ENCODE data around the gene SLC17A3. TPM values are rescaled to one million over a fixed set of nuclear protein-coding genes. Genes with fewer than 3 reads are reported as not detected.

Gene SLC17A3
- total RNA-seq, 1 donor from 2014 or later, result not detected

GRCh38 chr6:25889877-25890853, 16.1 kb upstream of the SLC17A3 start:
- Mint-ChIP-seq H3K36me3 (ENCODE audit: low read depth) (no peaks in the 10 kb centered on the region), H3K27me3 (ENCODE audit: low read depth) (peaks cover 6% of the 10 kb centered on the region), H3K4me3 (ENCODE audit: unreplicated experiment) (no peak overlapping the region), H3K9me3 (ENCODE audit: low read depth) (no peaks in the 10 kb centered on the region), H3K4me1 (ENCODE audit: low read depth) (no peaks in the 10 kb centered on the region), H3K27ac (ENCODE audit: unreplicated experiment) (no peak overlapping the region)
- TF ChIP-seq, protein P1, sequence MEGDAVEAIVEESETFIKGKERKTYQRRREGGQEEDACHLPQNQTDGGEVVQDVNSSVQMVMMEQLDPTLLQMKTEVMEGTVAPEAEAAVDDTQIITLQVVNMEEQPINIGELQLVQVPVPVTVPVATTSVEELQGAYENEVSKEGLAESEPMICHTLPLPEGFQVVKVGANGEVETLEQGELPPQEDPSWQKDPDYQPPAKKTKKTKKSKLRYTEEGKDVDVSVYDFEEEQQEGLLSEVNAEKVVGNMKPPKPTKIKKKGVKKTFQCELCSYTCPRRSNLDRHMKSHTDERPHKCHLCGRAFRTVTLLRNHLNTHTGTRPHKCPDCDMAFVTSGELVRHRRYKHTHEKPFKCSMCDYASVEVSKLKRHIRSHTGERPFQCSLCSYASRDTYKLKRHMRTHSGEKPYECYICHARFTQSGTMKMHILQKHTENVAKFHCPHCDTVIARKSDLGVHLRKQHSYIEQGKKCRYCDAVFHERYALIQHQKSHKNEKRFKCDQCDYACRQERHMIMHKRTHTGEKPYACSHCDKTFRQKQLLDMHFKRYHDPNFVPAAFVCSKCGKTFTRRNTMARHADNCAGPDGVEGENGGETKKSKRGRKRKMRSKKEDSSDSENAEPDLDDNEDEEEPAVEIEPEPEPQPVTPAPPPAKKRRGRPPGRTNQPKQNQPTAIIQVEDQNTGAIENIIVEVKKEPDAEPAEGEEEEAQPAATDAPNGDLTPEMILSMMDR (IDR thresholded peaks at IDR 0.05), result peak; percentile 80
- no peak for DNase-seq (ENCODE audit: low spot score)

GRCh38 chr6:25888626-25889025, 14.6 kb upstream of the SLC17A3 start:
- H3K27me3 Mint-ChIP-seq (ENCODE audit: low read depth), result peaks cover 6% of the 10 kb centered on the region
- H3K36me3 Mint-ChIP-seq (ENCODE audit: low read depth), result no peaks in the 10 kb centered on the region
- peaks cover 7% of the 10 kb centered on the region for H3K4me1 Mint-ChIP-seq (ENCODE audit: low read depth)
- TF ChIP-seq, protein P1 (IDR thresholded peaks at IDR 0.05), result no peak
- H3K27ac Mint-ChIP-seq (ENCODE audit: unreplicated experiment), result no peak overlapping the region
- no peak for DNase-seq (ENCODE audit: low spot score)
- H3K4me3 Mint-ChIP-seq (ENCODE audit: unreplicated experiment), result no peak overlapping the region
- H3K9me3 Mint-ChIP-seq (ENCODE audit: low read depth), result peaks cover 2% of the 10 kb centered on the region

- Mint-ChIP-seq H3K27me3 (ENCODE audit: low read depth) (peaks cover 3% of the 10 kb centered on the region), H3K4me1 (ENCODE audit: low read depth) (peaks cover 8% of the 10 kb centered on the region), H3K9me3 (ENCODE audit: low read depth) (peaks cover 2% of the 10 kb centered on the region), H3K4me3 (ENCODE audit: unreplicated experiment) (no peak overlapping the region), H3K27ac (ENCODE audit: unreplicated experiment) (no peak overlapping the region), H3K36me3 (ENCODE audit: low read depth) (no peaks in the 10 kb centered on the region)
- DNase-seq (ENCODE audit: low spot score), result no peak
- TF ChIP-seq, protein P1 (IDR thresholded peaks at IDR 0.05), result no peak
These were observed 12.0 kb upstream of the SLC17A3 start for GRCh38 chr6:25886066-25886465.

GRCh38 chr6:25883991-25884390, 9.9 kb upstream of the SLC17A3 start:
- peaks cover 2% of the 10 kb centered on the region for H3K9me3 Mint-ChIP-seq (ENCODE audit: low read depth)
- TF ChIP-seq, protein P1 (IDR thresholded peaks at IDR 0.05), result no peak
- H3K4me1 Mint-ChIP-seq (ENCODE audit: low read depth), result peaks cover 8% of the 10 kb centered on the region
- H3K36me3 Mint-ChIP-seq (ENCODE audit: low read depth), result no peaks in the 10 kb centered on the region
- no peak overlapping the region for H3K4me3 Mint-ChIP-seq (ENCODE audit: unreplicated experiment)
- peaks cover 3% of the 10 kb centered on the region for H3K27me3 Mint-ChIP-seq (ENCODE audit: low read depth)
- no peak for DNase-seq (ENCODE audit: low spot score)
- H3K27ac Mint-ChIP-seq (ENCODE audit: unreplicated experiment), result no peak overlapping the region

GRCh38 chr6:25883536-25883935, 9.5 kb upstream of the SLC17A3 start:
- H3K4me1 Mint-ChIP-seq (ENCODE audit: low read depth), result peaks cover 8% of the 10 kb centered on the region

More at GRCh38 chr6:25883536-25883935, 9.5 kb upstream of the SLC17A3 start:
- peaks cover 2% of the 10 kb centered on the region for H3K9me3 Mint-ChIP-seq (ENCODE audit: low read depth)
- no peak overlapping the region for H3K27ac Mint-ChIP-seq (ENCODE audit: unreplicated experiment)
- TF ChIP-seq, protein P1 (IDR thresholded peaks at IDR 0.05), result no peak
- no peaks in the 10 kb centered on the region for H3K36me3 Mint-ChIP-seq (ENCODE audit: low read depth)
- H3K27me3 Mint-ChIP-seq (ENCODE audit: low read depth), result peaks cover 7% of the 10 kb centered on the region
- no peak overlapping the region for H3K4me3 Mint-ChIP-seq (ENCODE audit: unreplicated experiment)
- DNase-seq (ENCODE audit: low spot score), result no peak

Data from chondrocyte (in vitro differentiated cells).